Transverse colon (tissue), 4 donors: ENCODE measurements around the gene NRXN2. TPM values are rescaled to one million over a fixed set of nuclear protein-coding genes. Genes with fewer than 3 reads are reported as not detected.

Experiments used
- DNase-seq: peaks from one replicate; pipeline ENCODE4 v3.0.0-alpha.2; 2019
- H3K27ac ChIP-seq, 4 donors: fragments of 200-600 bp; sonication (generic); 2 replicates each; pipeline ENCODE4 v1.5.1; 2016 to 2018; ENCODE audit warnings: inconsistent platforms in 4 of 4
- H3K27me3 ChIP-seq: fragments of 200-600 bp; sonication (generic); 2 replicates; pipeline ENCODE4 v1.5.1; 2017; ENCODE audit warnings: inconsistent platforms
- H3K36me3 ChIP-seq, 4 donors: fragments of 200-600 bp; sonication (generic); 2 replicates each; pipeline ENCODE4 v1.5.1; 2017 to 2019; ENCODE audit warnings: inconsistent platforms in 4 of 4
- H3K4me1 ChIP-seq, 4 donors: fragments of 200-600 bp; sonication (generic); 2 replicates each; pipeline ENCODE4 v1.5.1; 2017 to 2020; ENCODE audit warnings: inconsistent platforms in 4 of 4
- H3K4me3 ChIP-seq, 4 donors: fragments of 200-600 bp; sonication (generic); 1 replicate in 1 of 4; 2 replicates in 3 of 4; pipeline versions ENCODE4 v1.5.1 to v1.6.1; 2017 to 2019; ENCODE audit warnings: inconsistent platforms in 4 of 4
- H3K9me3 ChIP-seq, 2 donors: fragments of 200-600 bp; sonication (generic); 2 replicates each; pipeline ENCODE4 v1.5.1; 2017 to 2019; ENCODE audit warnings: inconsistent platforms in 2 of 2
- CTCF ChIP-seq, 5 experiments: fragments of 200-600 bp in 3 of 5; fragments of 450-650 bp in 2 of 5; sonication (generic) in 3 of 5; IDR thresholded peaks; 1 replicate in 2 of 5; 2 replicates in 3 of 5; pipeline ENCODE4 v1.5.1; 2016 to 2017; ENCODE audit warnings: antibody characterized with exemption in 5 of 5, inconsistent platforms in 3 of 5, mild to moderate bottlenecking in 2 of 5, moderate library complexity in 1 of 5
- EP300 ChIP-seq: sonication (generic); formaldehyde crosslinking; IDR thresholded peaks from one replicate; pipeline ENCODE4 v1.6.1; 2017; ENCODE audit warnings: antibody characterized with exemption, low read depth
- POLR2A ChIP-seq: fragments of 450-650 bp; IDR thresholded peaks from one replicate; pipeline ENCODE4 v1.6.1; 2016; ENCODE audit warnings: antibody characterized with exemption, mild to moderate bottlenecking, moderate library complexity
- POLR2AphosphoS5 ChIP-seq, 3 donors: sonication (generic); formaldehyde crosslinking; IDR thresholded peaks; one replicate each; pipeline ENCODE4 v1.6.1; 2016; ENCODE audit warnings: antibody characterized with exemption in 3 of 3
- WGBS, 2 donors: methylation state at CpG; one replicate each; pipeline ENCODE4 v1.1.5; 2018; ENCODE audit warnings: low coverage in 1 of 2; 5-methylcytosine and 5-hydroxymethylcytosine counted together
- in situ Hi-C, 4 donors: fragments of 200-750 bp; cut with MboI; loops; one replicate each; pipeline versions ENCODE4 v1.15.0 to v1.15.1; 2017; ENCODE audit warnings: low sequenced_read_pairs in 3 of 4, low pct_ligation_motif_present in 1 of 4, low pct_unique_long_range_greater_than_20kb in 1 of 4
- intact Hi-C: fragments of 100-400 bp; cut with DNase I; formaldehyde crosslinking; loops from one replicate; pipeline ENCODE4 v1.15.1; 2023; ENCODE audit warnings: low total_unique reads
- total RNA-seq, 4 donors: library from RNA; depleted of rRNA; stranded (reverse); fragments of >200 nt; gene quantifications; one replicate each; pipeline ENCODE4 v1.1.0, GENCODE V29; 2016

Gene NRXN2
- total RNA-seq, 4 donors from 2014 or later = 2.9 to 7.4 (median 6.8) TPM

DNA sequence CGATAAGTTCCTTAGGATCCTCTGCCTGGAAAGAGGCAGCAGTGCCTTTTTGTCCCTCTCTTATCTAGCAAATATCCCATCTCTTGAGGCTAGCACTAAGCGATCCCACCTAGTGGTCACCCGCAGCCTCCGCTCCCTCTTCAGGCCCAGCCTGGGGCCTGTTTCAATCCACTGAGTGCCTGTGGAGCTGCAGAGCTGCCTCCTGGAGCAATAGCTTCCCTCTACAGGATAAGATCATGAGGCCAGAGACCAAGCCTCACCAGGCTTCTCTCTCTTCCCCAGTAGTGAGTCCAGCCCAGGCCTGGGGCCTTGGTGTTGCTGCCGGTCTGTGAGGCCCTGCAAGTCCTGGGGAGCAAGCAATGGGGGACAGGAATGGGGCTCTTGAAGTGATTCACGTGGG lies 66.1 kb downstream of the NRXN2 start:
- Histone ChIP-seq H3K4me3 (no peak overlapping the region), H3K36me3 (no peaks in the 10 kb centered on the region), H3K4me1 (peaks cover 0 to 3% (median 0%) of the 10 kb centered on the region in 4 donors), H3K27ac (no peak overlapping the region), H3K9me3 (no peaks in the 10 kb centered on the region), H3K27me3 (no peaks in the 10 kb centered on the region)
- 90 to 95% methylated on average over 4 to 6 of the region's 6 CpGs for WGBS, 2 donors
- no peak for DNase-seq
- in situ Hi-C loops (loop anchor here in 1 of 4 donors (10.0 kb wide), 1 partner anchor 112 kb away; no protein-coding TSS in a partner anchor), intact Hi-C loops (no loop called here)
- TF ChIP-seq EP300 (no peak), CTCF (IDR thresholded peaks at IDR 0.05) (no peak), POLR2A (no peak), POLR2AphosphoS5 (IDR thresholded peaks at IDR 0.05) (no peak)

- peaks cover 0 to 3% (median 0%) of the 10 kb centered on the region in 4 donors for H3K4me1 ChIP-seq
- WGBS, 2 donors = 75 to 84% methylated on average over 8 of the region's 8 CpGs
- no peaks in the 10 kb centered on the region for H3K9me3 ChIP-seq
- TF ChIP-seq POLR2AphosphoS5 (IDR thresholded peaks at IDR 0.05) (no peak), CTCF (IDR thresholded peaks at IDR 0.05) (no peak), EP300 (no peak)
- H3K36me3 ChIP-seq = no peaks in the 10 kb centered on the region
- in situ Hi-C loops (loop anchor here in 1 of 4 donors (10.0 kb wide), 1 partner anchor 111 kb away; no protein-coding TSS in a partner anchor), intact Hi-C loops (no loop called here)
- H3K27me3 ChIP-seq = no peaks in the 10 kb centered on the region
- DNase-seq = no peak
- H3K4me3 ChIP-seq = no peak overlapping the region
- H3K27ac ChIP-seq = no peak overlapping the region
Observed at GRCh38 chr11:64655941-64656601, 66.9 kb downstream of the NRXN2 start.

- no peaks in the 10 kb centered on the region for H3K9me3 ChIP-seq
- no peak for TF ChIP-seq CTCF (IDR thresholded peaks at IDR 0.05)
- TF ChIP-seq POLR2A = no peak
- no peak for TF ChIP-seq EP300
- no peak overlapping the region for H3K27ac ChIP-seq
- 74 to 85% methylated on average over 8 to 13 of the region's 13 CpGs for WGBS, 2 donors
- H3K4me1 ChIP-seq = peaks cover 0 to 3% (median 0%) of the 10 kb centered on the region in 4 donors
- H3K27me3 ChIP-seq = no peaks in the 10 kb centered on the region
- intact Hi-C loops (no loop called here), in situ Hi-C loops (loop anchor here in 1 of 4 donors (10.0 kb wide), 1 partner anchor 110 kb away; no protein-coding TSS in a partner anchor)
- H3K36me3 ChIP-seq = no peaks in the 10 kb centered on the region
- no peak for DNase-seq
- H3K4me3 ChIP-seq = no peak overlapping the region
Observed at GRCh38 chr11:64654958-64655541, 67.9 kb downstream of the NRXN2 start.

GRCh38 chr11:64654439-64654838 lies 68.6 kb downstream of the NRXN2 start:
- intact Hi-C loops = no loop called here
- TF ChIP-seq CTCF (IDR thresholded peaks at IDR 0.05) (no peak), POLR2A (no peak), POLR2AphosphoS5 (IDR thresholded peaks at IDR 0.05) (no peak), EP300 (no peak)
- in situ Hi-C loops = loop anchor here in 1 of 4 donors (10.0 kb wide), 1 partner anchor 110 kb away; no protein-coding TSS in a partner anchor
- Histone ChIP-seq H3K4me3 (no peak overlapping the region), H3K27me3 (no peaks in the 10 kb centered on the region), H3K9me3 (no peaks in the 10 kb centered on the region), H3K4me1 (peaks cover 0 to 3% (median 0%) of the 10 kb centered on the region in 4 donors), H3K27ac (no peak overlapping the region), H3K36me3 (no peaks in the 10 kb centered on the region)
- WGBS, 2 donors = 85% methylated on average over 2 of the region's 4 CpGs; no CpG with 5 or more reads in 1 of the 2 donors
- DNase-seq = no peak
